Body of pancreas (tissue), 4 donors: ENCODE results near the gene AQR.

Experiments
- CTCF ChIP-seq, 7 experiments: fragments of 450-650 bp in 4 of 7; fragments of 200-600 bp in 3 of 7; sonication (generic) in 3 of 7; IDR thresholded peaks; one replicate each; pipeline ENCODE4 v1.5.1; 2016 to 2019; ENCODE audit warnings: antibody characterized with exemption in 7 of 7
- POLR2A ChIP-seq, 3 donors: fragments of 450-650 bp; IDR thresholded peaks; one replicate each; pipeline ENCODE4 v1.6.1; 2016; ENCODE audit warnings: antibody characterized with exemption in 3 of 3, mild to moderate bottlenecking in 2 of 3

- TF ChIP-seq CTCF (IDR thresholded peaks at IDR 0.05), result no peak
- TF ChIP-seq POLR2A (IDR thresholded peaks at IDR 0.05), result no peak
These were observed 166.5 kb downstream of the AQR start for GRCh38 chr15:34802803-34803750.
